CD4-positive, alpha-beta T cell treated with Interleukin-4 for 1 hour (primary cell): Measurements from ENCODE around the gene AKNA.

Source experiments
- DNase-seq, 2 donors: peaks; one replicate each; pipeline ENCODE4 v3.0.0-alpha.2; 2020 to 2022

The AKNA gene

GRCh38 chr9:114416906-114417305, 29.1 kb upstream of the AKNA start:
- DNase-seq = no peak

GRCh38 chr9:114416290-114416689, 28.5 kb upstream of the AKNA start:
- no peak for DNase-seq

- no peak for DNase-seq
These were observed 26.6 kb upstream of the AKNA start for GRCh38 chr9:114414346-114414745.

GRCh38 chr9:114413861-114414301, 26.1 kb upstream of the AKNA start:
- DNase-seq = no peak

GRCh38 chr9:114412048-114412683, 24.4 kb upstream of the AKNA start:
- no peak for DNase-seq

- DNase-seq = no peak
These were observed 23.7 kb upstream of the AKNA start for GRCh38 chr9:114411452-114411851.

- DNase-seq = no peak
These were observed 23.1 kb upstream of the AKNA start for GRCh38 chr9:114410910-114411309.

- DNase-seq = no peak
These were observed 22.1 kb upstream of the AKNA start for GRCh38 chr9:114409842-114410241.

- DNase-seq = peak in 1 of 2 donors; percentile 47
These were observed 21.5 kb upstream of the AKNA start for GRCh38 chr9:114409103-114409780.

GRCh38 chr9:114408645-114409044, 20.9 kb upstream of the AKNA start:
- DNase-seq = no peak

- no peak for DNase-seq
These were observed 20.1 kb upstream of the AKNA start for GRCh38 chr9:114407889-114408288.

- no peak for DNase-seq
These were observed 18.7 kb upstream of the AKNA start for GRCh38 chr9:114406441-114406840.

GRCh38 chr9:114405294-114406034, 17.7 kb upstream of the AKNA start:
- peak; percentile 86 for DNase-seq

GRCh38 chr9:114404531-114404930, 16.7 kb upstream of the AKNA start:
- DNase-seq = no peak

GRCh38 chr9:114403153-114403756, 15.5 kb upstream of the AKNA start:
- no peak for DNase-seq

- DNase-seq = no peak
These were observed 13.6 kb upstream of the AKNA start for GRCh38 chr9:114401344-114401743.

GRCh38 chr9:114400772-114401171, 13.0 kb upstream of the AKNA start:
- no peak for DNase-seq

GRCh38 chr9:114400219-114400618, 12.4 kb upstream of the AKNA start:
- DNase-seq = no peak

GRCh38 chr9:114399381-114399780, 11.6 kb upstream of the AKNA start:
- no peak for DNase-seq

GRCh38 chr9:114397848-114398605, 10.2 kb upstream of the AKNA start:
- DNase-seq = peak; percentile 94 to 95

- no peak for DNase-seq
These were observed 9.6 kb upstream of the AKNA start for GRCh38 chr9:114397219-114397847.

- no peak for DNase-seq
These were observed 8.9 kb upstream of the AKNA start for GRCh38 chr9:114396558-114397218.
